ENCODE measurements around the gene FAM107B.

DNA sequence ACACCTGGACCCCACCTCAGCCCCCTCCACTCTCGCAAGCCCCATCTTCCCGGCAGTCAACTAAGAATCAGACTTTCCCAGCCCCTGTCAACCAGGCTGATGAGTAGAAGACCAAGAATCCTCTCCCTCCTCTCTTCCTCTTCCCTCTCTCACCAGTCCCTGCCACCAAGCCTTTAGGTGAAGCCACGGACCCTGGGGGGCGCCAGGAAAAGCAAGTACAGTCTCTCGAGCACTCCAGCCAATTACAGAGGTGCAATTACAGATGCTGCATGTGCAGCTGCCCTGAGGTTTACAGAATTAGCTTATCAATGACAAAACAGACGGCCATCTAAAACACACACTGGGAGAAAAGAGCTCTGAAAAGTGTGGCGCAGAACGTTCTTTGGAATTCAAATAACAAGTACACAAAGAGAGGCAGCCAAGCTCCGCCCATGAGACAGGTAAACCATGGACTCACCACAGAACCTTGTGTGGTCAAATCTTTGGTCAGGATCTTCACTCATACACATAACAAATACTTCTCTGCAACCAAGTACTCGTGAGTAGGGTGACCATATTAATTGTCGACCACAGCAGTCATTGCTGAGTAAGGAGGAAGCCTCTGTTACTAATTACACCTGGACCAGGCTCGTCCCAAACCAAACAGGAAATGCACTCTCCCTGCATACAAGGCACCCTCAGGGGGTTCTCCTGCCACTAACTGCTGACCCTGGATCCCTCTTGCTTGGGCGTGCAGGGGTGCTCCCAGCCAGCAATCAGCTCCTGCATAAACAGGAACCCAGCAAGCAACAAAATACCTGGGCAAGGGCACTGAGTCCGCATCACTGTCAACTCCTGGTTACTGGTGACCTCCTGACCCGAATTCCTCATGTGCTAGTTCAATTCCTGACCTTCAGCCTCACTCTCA, 189.2 kb downstream of the FAM107B start:
- TF ChIP-seq EP300 (IDR thresholded peaks at IDR 0.05): no peak
- TF ChIP-seq, protein P1, sequence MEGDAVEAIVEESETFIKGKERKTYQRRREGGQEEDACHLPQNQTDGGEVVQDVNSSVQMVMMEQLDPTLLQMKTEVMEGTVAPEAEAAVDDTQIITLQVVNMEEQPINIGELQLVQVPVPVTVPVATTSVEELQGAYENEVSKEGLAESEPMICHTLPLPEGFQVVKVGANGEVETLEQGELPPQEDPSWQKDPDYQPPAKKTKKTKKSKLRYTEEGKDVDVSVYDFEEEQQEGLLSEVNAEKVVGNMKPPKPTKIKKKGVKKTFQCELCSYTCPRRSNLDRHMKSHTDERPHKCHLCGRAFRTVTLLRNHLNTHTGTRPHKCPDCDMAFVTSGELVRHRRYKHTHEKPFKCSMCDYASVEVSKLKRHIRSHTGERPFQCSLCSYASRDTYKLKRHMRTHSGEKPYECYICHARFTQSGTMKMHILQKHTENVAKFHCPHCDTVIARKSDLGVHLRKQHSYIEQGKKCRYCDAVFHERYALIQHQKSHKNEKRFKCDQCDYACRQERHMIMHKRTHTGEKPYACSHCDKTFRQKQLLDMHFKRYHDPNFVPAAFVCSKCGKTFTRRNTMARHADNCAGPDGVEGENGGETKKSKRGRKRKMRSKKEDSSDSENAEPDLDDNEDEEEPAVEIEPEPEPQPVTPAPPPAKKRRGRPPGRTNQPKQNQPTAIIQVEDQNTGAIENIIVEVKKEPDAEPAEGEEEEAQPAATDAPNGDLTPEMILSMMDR (IDR thresholded peaks at IDR 0.05): no peak

Data from suprapubic skin (tissue), 3 donors.